Aorta (tissue), 5 donors: ENCODE data around the gene UBE3A. TPM values are rescaled to one million over a fixed set of nuclear protein-coding genes. Genes with fewer than 3 reads are reported as not detected.
A peak's percentile ranks its signal among the peaks of the same experiment; 100 is the strongest.

Experiments
- ATAC-seq: fragments of 200-7000 bp; cut with Tn5 transposase; one replicate; pipeline ENCODE4 v1.9.1; 2022; ENCODE audit warnings: moderate library complexity; ENCODE audit not compliant: low FRiP score
- DNase-seq, 2 donors: peaks; one replicate each; pipeline ENCODE4 v3.0.0-alpha.2; 2020
- H3K27ac ChIP-seq, 2 donors: one replicate each; pipeline ENCODE4 v1.5.1; 2013; ENCODE audit warnings: low read length in 2 of 2, mild to moderate bottlenecking in 2 of 2, moderate library complexity in 2 of 2, control low read depth in 1 of 2, inconsistent platforms in 1 of 2, low read depth in 1 of 2
- H3K27me3 ChIP-seq, 2 donors: one replicate each; pipeline ENCODE4 v1.6.1; 2013; ENCODE audit warnings: control low read depth in 1 of 2, low read length in 1 of 2, mild to moderate bottlenecking in 1 of 2, moderate library complexity in 1 of 2; ENCODE audit not compliant: insufficient read depth in 2 of 2, control insufficient read depth in 1 of 2
- H3K36me3 ChIP-seq, 2 donors: one replicate each; pipeline ENCODE4 v1.6.1; 2013; ENCODE audit warnings: control low read depth in 1 of 2, low read length in 1 of 2, mild to moderate bottlenecking in 1 of 2; ENCODE audit not compliant: insufficient read depth in 2 of 2, control insufficient read depth in 1 of 2
- H3K4me1 ChIP-seq, 2 donors: one replicate each; pipeline ENCODE4 v1.6.1; 2013; ENCODE audit warnings: low read length in 2 of 2, control low read depth in 1 of 2, mild to moderate bottlenecking in 1 of 2, moderate library complexity in 1 of 2; ENCODE audit not compliant: insufficient read depth in 2 of 2, control insufficient read depth in 1 of 2
- H3K4me3 ChIP-seq, 2 donors: one replicate each; pipeline ENCODE4 v1.5.1; 2013; ENCODE audit warnings: low read length in 2 of 2, control low read depth in 1 of 2, mild to moderate bottlenecking in 1 of 2
- H3K9me3 ChIP-seq: one replicate; pipeline ENCODE4 v1.6.1; 2013; ENCODE audit warnings: mild to moderate bottlenecking, low read length; ENCODE audit not compliant: control insufficient read depth
- WGBS, 2 donors: extraction: QIAGEN DNeasy Blood & Tissue Kit; methylation state at CpG; one replicate each; pipeline ENCODE4 v1.1.7; 2013; 5-methylcytosine and 5-hydroxymethylcytosine counted together
- intact Hi-C, 2 donors: fragments of 100-400 bp; cut with DNase I; formaldehyde crosslinking; loops; one replicate each; pipeline versions ENCODE4 v1.14.2 to v1.15.0; 2022
- polyA plus RNA-seq, 2 donors: library from polyadenylated mRNA; stranded (reverse); fragments of 200-250 nt; gene quantifications; one replicate each; pipeline ENCODE4 v1.2.3, GENCODE V29; 2013
- total RNA-seq, 2 donors: library from RNA; stranded (reverse); fragmentation: NEBNext Ultra II Directional; extraction: Animal tissue kit (Norgen Biotek cat#: 25700); gene quantifications; one replicate each; pipeline ENCODE4 v1.2.1, GENCODE V29; 2021
- donor health status: healthy with polysubstance abuse.
- donor health status: Bipolar disorder and iron deficiency.
- donor health status: DM: no; HTN: no; CAD: no.
- donor health status: DM: no; HTN: no; CAD: no.
- donor health status: DM: yes; HTN: yes; CAD: no.

Gene UBE3A
- total and polyA plus RNA-seq, 4 donors = 14.8 to 93.6 (median 61.0) TPM

DNA sequence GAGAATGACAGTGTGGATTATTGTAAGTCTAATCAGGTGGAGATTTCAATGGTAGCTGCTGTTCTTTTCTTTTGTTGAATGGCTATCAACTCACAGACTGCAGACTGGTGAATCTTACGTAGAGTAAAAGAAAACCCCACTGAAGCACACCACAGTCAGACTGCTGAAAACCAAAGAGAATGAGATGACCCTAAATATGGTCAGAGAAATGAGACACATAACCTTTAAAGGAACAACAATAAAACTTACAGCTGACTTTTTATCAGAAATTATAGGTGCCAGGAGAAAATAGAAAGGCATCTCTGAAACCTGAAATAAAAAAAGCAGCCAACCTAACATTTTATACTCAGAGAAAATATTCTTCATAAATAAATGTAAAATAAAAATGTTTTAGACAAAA, 12.7 kb upstream of the UBE3A start:
- no peak for ATAC-seq
- H3K4me3 ChIP-seq = no peak overlapping the region
- H3K9me3 ChIP-seq = peaks cover 3% of the 10 kb centered on the region
- 95 to 97% methylated on average over 1 of the region's 1 CpG for WGBS, 2 donors
- no peaks in the 10 kb centered on the region for H3K4me1 ChIP-seq
- H3K27me3 ChIP-seq = no peaks in the 10 kb centered on the region
- intact Hi-C loops = no loop called here
- no peak for DNase-seq
- H3K36me3 ChIP-seq = peaks cover 0 to 2% of the 10 kb centered on the region in 2 donors
- H3K27ac ChIP-seq = no peak overlapping the region

DNA sequence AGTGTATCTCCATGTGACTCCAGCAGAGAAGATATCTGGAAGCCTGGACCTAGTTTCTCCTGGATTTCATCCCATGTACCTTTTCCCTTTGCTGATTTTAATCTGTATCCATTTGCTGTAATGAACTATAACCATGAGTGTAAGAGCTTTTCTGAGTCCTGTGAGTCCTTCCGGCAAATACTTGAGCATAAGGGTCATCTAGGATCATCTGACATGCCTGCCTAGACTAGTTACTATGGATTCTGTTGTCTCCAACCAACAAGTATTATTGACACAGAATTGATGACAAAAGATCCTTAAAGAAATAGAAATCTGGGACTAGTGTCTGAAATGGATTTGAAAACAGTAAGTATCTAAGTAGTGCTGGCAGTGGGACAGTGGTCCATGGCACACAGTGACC, 11.3 kb upstream of the UBE3A start:
- peaks cover 0 to 2% of the 10 kb centered on the region in 2 donors for H3K36me3 ChIP-seq
- H3K27me3 ChIP-seq = no peaks in the 10 kb centered on the region
- ATAC-seq = no peak
- intact Hi-C loops = no loop called here
- WGBS, 2 donors = 99 to 100% methylated on average over 1 of the region's 1 CpG
- no peak overlapping the region for H3K27ac ChIP-seq
- peaks cover 3% of the 10 kb centered on the region for H3K9me3 ChIP-seq
- DNase-seq = no peak
- H3K4me1 ChIP-seq = no peaks in the 10 kb centered on the region
- no peak overlapping the region for H3K4me3 ChIP-seq

DNA sequence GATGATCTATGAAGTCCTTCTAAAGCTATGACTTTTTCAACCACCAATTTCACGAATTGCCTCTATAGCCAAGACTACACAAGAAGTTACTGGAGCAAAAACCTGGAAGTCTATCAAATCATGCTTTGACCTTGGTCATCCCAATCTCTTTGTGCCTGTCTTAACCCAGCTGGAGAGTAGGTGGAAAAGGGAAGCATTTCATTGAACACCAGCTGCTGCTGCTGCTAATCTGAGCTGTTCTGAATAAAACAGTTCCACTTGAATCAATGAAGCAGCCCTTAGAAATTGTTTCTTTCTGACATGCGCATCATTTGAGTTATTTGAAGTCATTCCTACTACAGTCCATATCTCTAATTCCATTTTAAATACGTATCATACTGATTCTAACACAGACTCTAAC, 7.3 kb upstream of the UBE3A start:
- Histone ChIP-seq H3K36me3 (peaks cover 0 to 2% of the 10 kb centered on the region in 2 donors), H3K27ac (no peak overlapping the region), H3K4me3 (no peak overlapping the region), H3K27me3 (no peaks in the 10 kb centered on the region), H3K9me3 (peaks cover 3% of the 10 kb centered on the region), H3K4me1 (no peaks in the 10 kb centered on the region)
- ATAC-seq = no peak
- WGBS, 2 donors = 93 to 95% methylated on average over 3 of the region's 3 CpGs
- intact Hi-C loops = no loop called here
- no peak for DNase-seq

DNA sequence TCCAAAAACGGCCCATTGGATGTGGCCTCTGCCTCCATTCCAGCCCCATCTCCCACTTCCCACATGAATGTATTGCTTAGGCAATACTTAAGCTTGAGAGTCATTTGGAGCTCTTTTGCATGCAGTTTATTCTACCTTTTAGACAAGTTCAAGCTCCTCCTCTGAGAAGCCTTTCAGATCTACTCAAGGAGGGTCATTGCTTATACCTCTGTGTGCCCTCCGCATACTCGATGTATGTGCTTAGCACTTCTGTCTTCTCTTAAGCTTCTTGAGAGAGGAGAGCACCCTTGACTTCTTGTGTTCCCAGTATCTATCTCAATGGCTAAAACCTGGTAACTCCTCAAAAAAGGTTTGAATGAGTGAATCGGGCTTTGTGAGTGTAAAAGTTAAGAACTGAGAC, 6.6 kb upstream of the UBE3A start:
- Histone ChIP-seq H3K27ac (no peak overlapping the region), H3K9me3 (no peaks in the 10 kb centered on the region), H3K4me3 (no peak overlapping the region), H3K36me3 (no peaks in the 10 kb centered on the region), H3K4me1 (no peaks in the 10 kb centered on the region), H3K27me3 (no peaks in the 10 kb centered on the region)
- no peak for ATAC-seq
- no peak for DNase-seq
- WGBS, 2 donors = 85 to 89% methylated on average over 4 of the region's 4 CpGs
- intact Hi-C loops = no loop called here

DNA sequence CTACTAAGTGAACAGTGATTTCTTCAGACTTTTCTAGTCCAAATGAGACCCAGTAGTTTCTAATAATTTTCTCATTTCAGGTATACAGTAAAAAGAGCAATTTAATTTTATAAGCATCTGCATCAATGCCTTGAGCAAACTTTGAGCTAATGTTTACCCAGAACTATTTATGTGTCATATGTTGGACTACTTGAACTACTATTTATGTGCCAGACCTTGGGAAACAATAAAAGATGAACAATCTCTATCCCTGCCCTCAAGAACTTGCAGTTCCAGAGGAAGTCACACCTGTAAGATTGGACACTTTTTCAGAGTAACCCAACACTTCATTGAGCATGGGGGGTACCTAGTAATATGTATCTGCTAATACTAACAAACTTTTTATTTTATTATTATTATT, 2.3 kb upstream of the UBE3A start:
- DNase-seq = no peak
- no peak for ATAC-seq
- Histone ChIP-seq H3K27me3 (no peaks in the 10 kb centered on the region), H3K27ac (no peak overlapping the region), H3K9me3 (no peaks in the 10 kb centered on the region), H3K4me1 (no peaks in the 10 kb centered on the region), H3K36me3 (no peaks in the 10 kb centered on the region), H3K4me3 (no peak overlapping the region)
- intact Hi-C loops = no loop called here

DNA sequence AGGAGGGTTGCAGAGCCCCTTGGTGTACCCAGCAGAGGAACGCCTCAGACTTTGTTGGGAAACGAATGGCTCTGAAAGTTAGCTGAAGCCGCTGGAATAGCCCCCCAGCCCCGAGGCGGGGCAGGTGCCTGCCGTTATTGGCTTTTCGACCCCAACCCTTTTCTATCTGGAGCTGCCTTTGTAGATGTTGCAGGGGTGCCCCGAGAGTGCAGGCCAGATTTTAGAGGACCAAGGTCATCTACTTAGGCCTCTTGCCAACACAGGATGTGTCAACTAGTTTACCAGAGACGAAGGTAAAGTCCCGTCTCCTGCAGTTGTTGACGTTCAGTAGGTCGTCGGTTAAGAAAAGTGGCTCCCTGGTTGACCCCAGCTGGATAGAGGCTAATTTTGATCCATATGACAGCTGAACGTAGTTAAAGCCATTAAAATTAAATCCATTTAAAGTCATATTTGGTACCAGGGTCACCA, 579 bp upstream of the UBE3A start:
- no peaks in the 10 kb centered on the region for H3K9me3 ChIP-seq
- H3K27ac ChIP-seq = peak overlapping the region in 1 of 2 donors; percentile 64
- H3K4me1 ChIP-seq = peaks cover 0 to 4% of the 10 kb centered on the region in 2 donors
- ATAC-seq (no peak), DNase-seq (no peak)
- peak overlapping the region; percentile 68 to 73 for H3K4me3 ChIP-seq
- H3K27me3 ChIP-seq = no peaks in the 10 kb centered on the region
- intact Hi-C loops = loop anchor here in 1 of 2 donors (2.0 to 10.0 kb wide), 4 partner anchors 61 to 305 kb away; no protein-coding TSS in a partner anchor
- 4 to 5% methylated on average over 14 of the region's 14 CpGs for WGBS, 2 donors
- H3K36me3 ChIP-seq = no peaks in the 10 kb centered on the region

DNA sequence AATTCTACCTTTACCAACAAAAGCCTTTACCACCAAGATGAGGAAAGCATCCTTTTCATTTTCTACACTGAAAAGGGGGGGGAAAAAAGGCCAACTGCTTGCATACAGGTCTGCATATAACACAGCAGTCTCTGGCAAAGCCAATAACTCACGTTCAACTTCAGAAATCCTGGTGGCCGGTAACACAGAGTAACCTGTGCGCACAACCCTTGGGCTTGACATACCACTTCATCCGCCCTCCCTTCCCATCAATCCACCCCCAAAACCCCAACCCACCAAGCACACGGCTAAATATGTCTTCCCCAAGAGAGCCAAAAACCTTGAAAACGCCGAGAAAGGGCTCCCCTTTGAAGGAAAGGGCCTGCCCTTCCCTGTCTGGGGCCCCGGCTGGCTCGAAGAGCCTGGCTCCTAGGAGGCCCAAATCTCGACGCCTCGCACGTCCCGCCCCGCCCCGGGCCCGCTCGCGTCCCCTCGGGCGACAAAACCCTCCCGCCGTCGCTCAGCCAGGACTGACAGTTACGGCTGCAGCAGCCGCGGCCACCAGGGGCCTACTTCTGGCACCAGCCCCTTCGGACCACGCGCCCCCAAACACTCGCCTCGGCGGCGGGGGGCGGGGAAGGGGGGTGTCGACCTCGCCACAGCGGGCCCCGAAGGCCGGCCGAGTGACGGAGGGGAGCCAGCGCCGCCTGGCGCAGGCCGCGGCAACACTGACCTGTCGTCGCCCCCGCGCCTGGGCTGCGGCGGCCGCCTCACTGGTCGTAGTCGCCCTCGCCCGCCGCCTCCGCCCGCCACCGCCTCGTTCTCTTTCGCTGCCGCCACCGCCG, 835 bp downstream of the UBE3A start:
- peak; percentile 76 to 89 for DNase-seq
- Histone ChIP-seq H3K4me3 (peak overlapping the region; percentile 93 to 94), H3K4me1 (peaks cover 3 to 7% of the 10 kb centered on the region in 2 donors), H3K27me3 (no peaks in the 10 kb centered on the region), H3K36me3 (no peaks in the 10 kb centered on the region), H3K9me3 (no peaks in the 10 kb centered on the region), H3K27ac (peak overlapping the region; percentile 92 to 95)
- intact Hi-C loops = loop anchor here in 1 of 2 donors (2.0 to 10.0 kb wide), 4 partner anchors 63 to 303 kb away; no protein-coding TSS in a partner anchor
- WGBS, 2 donors = 1% methylated on average over 45 to 67 of the region's 67 CpGs
- peak; percentile 88 for ATAC-seq

DNA sequence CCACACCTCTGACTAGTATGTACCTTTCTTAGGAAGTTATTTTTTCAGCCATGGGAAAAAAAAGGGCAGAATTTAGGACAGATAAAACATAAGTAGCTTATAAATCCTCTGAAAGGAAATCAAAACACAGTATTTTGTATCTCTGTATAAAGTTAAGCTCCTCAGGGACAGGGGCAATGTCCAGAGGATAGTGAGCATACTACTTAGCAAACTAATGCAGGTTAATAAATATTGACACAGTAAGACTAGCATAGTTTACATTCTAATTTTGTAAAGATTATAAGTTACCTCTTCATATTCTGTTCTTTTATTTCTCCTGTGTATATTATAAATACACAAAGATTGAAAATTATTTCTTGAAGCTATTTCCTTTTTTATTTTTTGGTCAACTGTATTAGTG, 2.1 kb downstream of the UBE3A start:
- Histone ChIP-seq H3K36me3 (no peaks in the 10 kb centered on the region), H3K9me3 (no peaks in the 10 kb centered on the region), H3K27me3 (no peaks in the 10 kb centered on the region), H3K4me1 (peaks cover 3 to 7% of the 10 kb centered on the region in 2 donors), H3K27ac (no peak overlapping the region), H3K4me3 (peak overlapping the region in 1 of 2 donors; percentile 21)
- DNase-seq (no peak), ATAC-seq (no peak)
- intact Hi-C loops = loop anchor here in 1 of 2 donors (5.0 to 10.0 kb wide), 3 partner anchors 74 to 302 kb away; no protein-coding TSS in a partner anchor
